Activated naive CD4-positive, alpha-beta T cell treated with anti-CD3 and anti-CD28 coated beads, Interleukin-2, amount 50 U/mL, for 24 hours (primary cell): ENCODE measurements around the gene STARD13.

ENCODE experiments used
- H3K27ac Mint-ChIP-seq: one replicate; pipeline ENCODE4 v1.8.0; 2021; ENCODE audit warnings: mild to moderate bottlenecking, mixed read lengths
- H3K27me3 Mint-ChIP-seq: one replicate; pipeline ENCODE4 v1.8.0; 2021; ENCODE audit warnings: mixed read lengths
- H3K36me3 Mint-ChIP-seq: one replicate; pipeline ENCODE4 v1.8.0; 2021; ENCODE audit warnings: mixed read lengths
- H3K4me1 Mint-ChIP-seq: one replicate; pipeline ENCODE4 v1.8.0; 2021; ENCODE audit warnings: mixed read lengths
- H3K4me3 Mint-ChIP-seq: one replicate; pipeline ENCODE4 v1.8.0; 2021; ENCODE audit warnings: mild to moderate bottlenecking, mixed read lengths
- H3K9me3 Mint-ChIP-seq: one replicate; pipeline ENCODE4 v1.8.0; 2021; ENCODE audit warnings: mixed read lengths

Gene STARD13

DNA sequence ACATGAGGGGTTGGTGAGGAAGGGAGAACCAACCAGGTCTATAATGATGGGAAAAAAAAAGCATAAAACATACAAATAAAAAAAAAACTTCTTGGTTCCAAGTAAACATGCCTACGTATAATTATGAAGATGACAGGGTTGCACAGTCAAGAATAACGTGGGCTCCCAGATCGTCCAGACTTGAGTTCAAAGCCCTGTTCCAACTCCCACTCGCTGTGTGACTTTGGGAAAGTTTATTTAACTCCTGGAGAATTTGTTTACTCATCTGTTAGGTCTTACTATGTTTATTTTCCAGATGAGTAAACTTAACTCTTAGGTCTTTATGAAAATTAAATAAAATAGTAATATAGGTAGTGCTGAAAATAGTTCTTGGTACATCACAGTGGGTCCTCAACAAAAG is 13.8 kb downstream of the STARD13 start:
- Mint-ChIP-seq H3K4me3 (no peak overlapping the region), H3K27me3 (peaks cover 2% of the 10 kb centered on the region), H3K27ac (no peak overlapping the region), H3K4me1 (no peaks in the 10 kb centered on the region), H3K36me3 (no peaks in the 10 kb centered on the region), H3K9me3 (no peaks in the 10 kb centered on the region)

DNA sequence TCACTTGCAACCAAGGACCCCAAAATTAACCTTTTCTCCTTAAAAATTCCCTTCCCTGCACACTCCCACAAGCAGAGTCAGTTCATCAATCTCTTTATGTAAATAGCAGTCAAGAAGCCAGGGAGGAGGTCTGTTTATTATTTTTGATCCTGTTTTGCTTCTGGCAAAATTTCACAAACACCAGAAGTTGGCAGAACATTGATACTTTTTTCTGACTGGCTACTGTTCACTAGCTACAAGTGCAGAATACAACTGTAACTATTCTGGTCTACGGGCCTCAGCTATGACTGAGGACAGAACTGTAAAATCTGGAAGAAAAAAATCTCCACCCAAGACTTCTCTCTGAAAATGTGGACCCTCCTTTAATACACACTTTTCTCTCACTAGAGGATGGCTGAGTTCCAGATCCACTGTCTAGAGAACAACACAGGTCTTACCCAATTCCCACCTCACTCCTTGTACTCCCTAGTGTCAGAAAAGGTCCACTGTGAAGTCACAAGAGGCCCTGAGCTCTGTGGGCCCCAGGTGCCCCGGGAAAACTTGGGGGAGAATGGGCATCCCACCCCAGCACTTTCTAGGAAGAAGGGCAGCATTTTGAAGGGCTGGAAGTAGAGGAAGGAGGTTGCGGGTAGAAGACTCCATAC is 14.5 kb downstream of the STARD13 start:
- Mint-ChIP-seq H3K27me3 (peaks cover 2% of the 10 kb centered on the region), H3K27ac (no peak overlapping the region), H3K9me3 (no peaks in the 10 kb centered on the region), H3K4me1 (no peaks in the 10 kb centered on the region), H3K4me3 (no peak overlapping the region), H3K36me3 (no peaks in the 10 kb centered on the region)

DNA sequence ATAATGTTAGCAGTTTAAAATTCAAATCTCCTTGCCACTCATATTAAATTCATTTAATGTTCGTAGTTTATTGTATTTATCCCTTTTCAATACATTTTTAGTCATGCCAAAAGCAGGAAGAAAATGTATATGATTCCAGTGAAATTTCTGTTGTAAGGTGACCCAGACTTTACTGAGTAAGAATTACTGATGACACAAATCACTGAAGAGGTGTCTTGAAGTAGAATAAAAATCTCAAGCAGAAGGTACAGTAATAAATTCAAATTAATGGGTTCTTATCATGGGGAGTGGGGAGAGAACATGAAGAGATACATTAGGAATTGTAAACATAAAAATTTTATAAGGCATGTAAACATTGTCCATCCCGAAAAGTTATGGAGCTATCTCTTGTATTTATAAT is 19.9 kb downstream of the STARD13 start:
- H3K4me3 Mint-ChIP-seq, result no peak overlapping the region
- no peaks in the 10 kb centered on the region for H3K27me3 Mint-ChIP-seq
- no peaks in the 10 kb centered on the region for H3K36me3 Mint-ChIP-seq
- H3K4me1 Mint-ChIP-seq, result no peaks in the 10 kb centered on the region
- H3K27ac Mint-ChIP-seq, result no peak overlapping the region
- no peaks in the 10 kb centered on the region for H3K9me3 Mint-ChIP-seq

DNA sequence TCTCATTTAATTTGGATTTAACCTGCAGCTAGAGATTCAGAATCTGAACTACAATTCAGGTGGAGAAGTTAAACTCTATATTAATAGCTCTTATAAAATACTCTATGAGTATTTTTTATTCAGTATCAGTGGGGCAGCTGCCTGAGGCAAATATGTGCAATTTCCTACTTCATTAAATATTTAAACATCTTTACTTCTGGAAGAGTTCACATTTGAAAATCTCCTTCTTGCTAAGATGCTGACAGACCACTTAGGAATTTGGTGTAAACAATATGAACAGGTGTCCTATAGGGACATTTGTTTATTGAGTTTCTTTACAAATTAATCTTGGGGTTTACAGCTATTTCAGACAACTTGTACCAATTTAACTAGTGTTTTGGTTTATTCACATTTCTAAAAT is 20.4 kb downstream of the STARD13 start:
- no peaks in the 10 kb centered on the region for H3K27me3 Mint-ChIP-seq
- no peaks in the 10 kb centered on the region for H3K4me1 Mint-ChIP-seq
- no peak overlapping the region for H3K4me3 Mint-ChIP-seq
- no peaks in the 10 kb centered on the region for H3K36me3 Mint-ChIP-seq
- no peaks in the 10 kb centered on the region for H3K9me3 Mint-ChIP-seq
- no peak overlapping the region for H3K27ac Mint-ChIP-seq

DNA sequence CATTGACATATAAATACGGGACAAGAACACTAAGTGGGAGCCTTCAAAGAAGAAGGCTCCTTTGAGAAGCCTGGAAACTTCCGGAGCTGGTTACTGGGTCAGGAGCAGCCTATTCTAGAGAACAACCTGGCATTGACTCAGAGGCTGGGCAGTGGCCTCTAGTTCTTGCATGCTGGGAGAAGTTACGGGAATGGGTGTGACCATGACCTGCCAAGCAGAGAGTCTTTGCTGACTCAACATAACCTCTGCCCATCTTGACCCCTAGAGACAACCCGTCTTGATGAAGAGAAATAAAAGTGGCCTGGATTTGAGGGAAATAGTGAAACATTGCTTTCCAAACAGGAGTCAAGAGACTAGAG is 21.0 kb downstream of the STARD13 start:
- H3K9me3 Mint-ChIP-seq, result no peaks in the 10 kb centered on the region
- no peak overlapping the region for H3K4me3 Mint-ChIP-seq
- no peaks in the 10 kb centered on the region for H3K36me3 Mint-ChIP-seq
- no peak overlapping the region for H3K27ac Mint-ChIP-seq
- H3K27me3 Mint-ChIP-seq, result no peaks in the 10 kb centered on the region
- no peaks in the 10 kb centered on the region for H3K4me1 Mint-ChIP-seq

DNA sequence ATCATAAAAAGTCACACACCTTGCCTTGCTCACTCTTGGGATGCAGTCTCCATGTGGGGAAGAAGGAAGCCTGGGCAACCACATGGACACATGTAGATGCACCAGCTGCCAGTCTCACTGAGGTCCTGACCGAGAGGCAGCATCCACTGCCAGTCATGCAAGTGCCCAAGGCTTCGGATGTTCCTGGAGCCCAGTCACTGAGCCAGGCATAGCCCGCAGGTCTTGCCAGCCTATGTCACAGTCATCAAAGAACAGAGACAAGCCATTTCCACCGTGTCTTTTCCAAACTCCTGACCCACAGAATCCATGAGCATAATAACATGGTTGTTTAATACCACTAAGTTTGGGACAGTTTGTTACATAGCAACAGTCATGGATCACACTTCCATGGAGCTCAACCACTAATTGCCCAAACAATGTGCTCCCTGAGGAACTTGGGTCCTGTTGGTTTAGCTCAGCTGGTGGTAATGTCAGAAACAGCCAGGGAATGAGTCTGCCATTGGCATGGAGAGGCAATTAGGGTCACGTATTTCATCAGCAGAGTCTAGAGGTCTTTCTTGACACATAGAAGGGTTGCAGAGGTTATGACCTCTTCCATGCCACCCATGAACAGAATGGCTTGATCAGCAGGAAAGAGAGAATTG is 21.5 kb downstream of the STARD13 start:
- Mint-ChIP-seq H3K4me1 (no peaks in the 10 kb centered on the region), H3K36me3 (no peaks in the 10 kb centered on the region), H3K9me3 (no peaks in the 10 kb centered on the region), H3K4me3 (no peak overlapping the region), H3K27me3 (no peaks in the 10 kb centered on the region), H3K27ac (no peak overlapping the region)

DNA sequence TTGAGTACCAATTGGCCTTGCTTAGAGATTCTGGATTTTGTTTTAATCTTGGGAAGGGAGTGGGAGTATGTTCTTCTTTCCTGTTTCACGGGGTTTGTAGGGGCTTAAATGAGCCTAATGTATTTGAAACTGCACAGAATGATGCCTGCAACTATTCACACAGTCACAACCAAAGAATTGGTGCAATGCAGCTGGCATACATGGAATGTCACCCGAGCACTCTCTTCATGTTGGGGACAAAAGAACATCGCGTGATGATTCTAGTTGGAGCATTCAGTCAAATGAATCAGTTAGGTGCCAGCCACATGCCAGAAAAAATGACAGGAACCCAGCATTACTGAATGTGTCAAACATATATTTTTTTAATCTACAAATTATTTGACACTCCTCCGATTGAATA is 22.1 kb downstream of the STARD13 start:
- H3K36me3 Mint-ChIP-seq, result no peaks in the 10 kb centered on the region
- no peaks in the 10 kb centered on the region for H3K9me3 Mint-ChIP-seq
- no peaks in the 10 kb centered on the region for H3K27me3 Mint-ChIP-seq
- H3K4me1 Mint-ChIP-seq, result no peaks in the 10 kb centered on the region
- H3K27ac Mint-ChIP-seq, result no peak overlapping the region
- H3K4me3 Mint-ChIP-seq, result no peak overlapping the region

DNA sequence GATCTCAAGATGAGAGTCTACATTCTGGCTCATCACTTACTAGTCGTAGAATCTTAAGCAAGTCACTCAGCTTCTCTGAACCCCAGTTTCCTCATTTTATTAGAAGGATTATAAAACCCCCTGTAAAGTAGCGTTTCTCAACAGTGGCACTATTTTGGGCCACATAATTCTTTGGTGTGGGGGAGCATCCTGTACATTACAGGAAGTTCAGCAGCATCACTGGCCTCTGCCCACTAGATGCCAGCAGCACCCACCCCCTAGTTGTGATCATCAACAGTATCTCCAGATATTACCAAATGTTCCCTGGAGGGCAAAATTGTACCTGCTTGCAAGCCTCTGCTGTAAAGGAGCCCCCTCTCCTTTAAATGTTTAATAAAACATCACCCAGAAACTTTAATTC is 22.6 kb downstream of the STARD13 start:
- H3K36me3 Mint-ChIP-seq, result no peaks in the 10 kb centered on the region
- H3K27me3 Mint-ChIP-seq, result no peaks in the 10 kb centered on the region
- H3K4me1 Mint-ChIP-seq, result no peaks in the 10 kb centered on the region
- H3K9me3 Mint-ChIP-seq, result no peaks in the 10 kb centered on the region
- no peak overlapping the region for H3K4me3 Mint-ChIP-seq
- no peak overlapping the region for H3K27ac Mint-ChIP-seq

DNA sequence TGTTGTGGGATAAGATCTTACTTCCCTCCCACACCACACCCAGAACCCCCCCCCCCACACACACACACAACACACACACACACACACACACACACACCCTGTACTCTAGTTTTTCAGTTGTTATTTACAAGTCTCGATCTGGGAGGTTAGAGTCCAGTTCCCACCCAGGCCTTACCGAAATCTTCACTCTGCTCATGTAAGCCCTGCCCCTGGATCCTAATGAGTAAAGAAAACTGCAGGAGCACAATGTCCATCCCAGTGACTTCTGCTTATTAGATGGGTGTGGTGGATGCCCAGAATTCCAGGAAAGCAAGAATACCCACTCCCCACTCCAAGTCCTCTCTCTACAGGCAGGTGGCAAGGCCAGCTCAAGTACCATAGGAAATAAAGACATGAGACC is 23.0 kb downstream of the STARD13 start:
- Mint-ChIP-seq H3K36me3 (no peaks in the 10 kb centered on the region), H3K27me3 (no peaks in the 10 kb centered on the region), H3K4me1 (no peaks in the 10 kb centered on the region), H3K27ac (no peak overlapping the region), H3K4me3 (no peak overlapping the region), H3K9me3 (no peaks in the 10 kb centered on the region)

DNA sequence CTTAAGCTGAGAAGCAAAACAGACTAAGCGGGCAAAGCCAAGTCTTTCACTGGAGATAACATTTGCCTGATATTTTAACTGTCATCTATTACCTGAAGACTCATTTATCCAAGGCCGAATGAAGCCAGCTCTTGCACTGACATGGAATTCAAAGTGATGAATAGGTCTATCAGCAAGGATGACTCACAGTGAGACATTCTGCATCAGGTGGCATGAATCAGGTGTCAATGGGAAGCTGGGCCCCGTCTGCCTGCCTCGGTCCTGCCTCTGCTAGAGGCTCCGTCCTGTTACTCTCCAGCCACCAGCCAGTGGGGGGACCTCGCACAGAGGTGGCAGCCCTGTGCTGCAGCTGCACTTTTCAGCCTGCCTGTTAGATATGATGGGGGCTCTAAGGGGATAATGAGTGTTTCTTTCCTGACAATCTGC is 23.5 kb downstream of the STARD13 start:
- Mint-ChIP-seq H3K27ac (no peak overlapping the region), H3K27me3 (no peaks in the 10 kb centered on the region), H3K36me3 (no peaks in the 10 kb centered on the region), H3K9me3 (no peaks in the 10 kb centered on the region), H3K4me1 (no peaks in the 10 kb centered on the region), H3K4me3 (no peak overlapping the region)

DNA sequence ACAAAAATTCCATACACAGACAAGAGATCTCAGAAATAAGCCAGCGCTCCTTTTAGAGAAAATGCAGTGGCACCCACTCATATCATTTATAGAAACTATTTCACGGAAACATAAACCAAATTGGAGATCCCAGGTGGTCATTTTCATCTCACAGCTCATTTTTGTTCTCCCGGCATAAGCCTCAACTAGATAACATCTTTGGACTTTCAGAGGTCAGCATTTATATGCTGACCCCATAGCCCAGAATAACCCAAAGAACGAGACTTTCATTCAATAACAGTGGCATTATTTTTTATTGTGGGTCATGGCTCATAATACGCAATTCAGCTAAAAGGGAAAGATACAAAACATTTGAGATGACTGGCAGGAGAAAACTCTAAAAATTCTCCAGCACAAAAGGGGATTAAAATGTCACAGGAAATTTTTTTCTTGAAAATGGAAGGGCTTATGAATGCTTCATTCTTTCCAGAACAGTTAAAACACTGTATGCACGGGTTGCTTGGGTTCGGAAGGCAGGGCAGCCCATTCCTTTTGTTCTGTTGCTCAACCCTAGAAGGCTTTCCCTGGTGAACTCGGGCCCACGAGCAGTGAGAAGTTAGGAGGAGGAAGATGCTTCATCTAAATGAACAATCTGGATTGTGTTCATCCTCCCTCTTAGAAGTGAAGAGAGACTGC is 24.0 kb downstream of the STARD13 start:
- H3K9me3 Mint-ChIP-seq, result no peaks in the 10 kb centered on the region
- H3K4me1 Mint-ChIP-seq, result no peaks in the 10 kb centered on the region
- no peak overlapping the region for H3K27ac Mint-ChIP-seq
- H3K36me3 Mint-ChIP-seq, result no peaks in the 10 kb centered on the region
- no peaks in the 10 kb centered on the region for H3K27me3 Mint-ChIP-seq
- no peak overlapping the region for H3K4me3 Mint-ChIP-seq

DNA sequence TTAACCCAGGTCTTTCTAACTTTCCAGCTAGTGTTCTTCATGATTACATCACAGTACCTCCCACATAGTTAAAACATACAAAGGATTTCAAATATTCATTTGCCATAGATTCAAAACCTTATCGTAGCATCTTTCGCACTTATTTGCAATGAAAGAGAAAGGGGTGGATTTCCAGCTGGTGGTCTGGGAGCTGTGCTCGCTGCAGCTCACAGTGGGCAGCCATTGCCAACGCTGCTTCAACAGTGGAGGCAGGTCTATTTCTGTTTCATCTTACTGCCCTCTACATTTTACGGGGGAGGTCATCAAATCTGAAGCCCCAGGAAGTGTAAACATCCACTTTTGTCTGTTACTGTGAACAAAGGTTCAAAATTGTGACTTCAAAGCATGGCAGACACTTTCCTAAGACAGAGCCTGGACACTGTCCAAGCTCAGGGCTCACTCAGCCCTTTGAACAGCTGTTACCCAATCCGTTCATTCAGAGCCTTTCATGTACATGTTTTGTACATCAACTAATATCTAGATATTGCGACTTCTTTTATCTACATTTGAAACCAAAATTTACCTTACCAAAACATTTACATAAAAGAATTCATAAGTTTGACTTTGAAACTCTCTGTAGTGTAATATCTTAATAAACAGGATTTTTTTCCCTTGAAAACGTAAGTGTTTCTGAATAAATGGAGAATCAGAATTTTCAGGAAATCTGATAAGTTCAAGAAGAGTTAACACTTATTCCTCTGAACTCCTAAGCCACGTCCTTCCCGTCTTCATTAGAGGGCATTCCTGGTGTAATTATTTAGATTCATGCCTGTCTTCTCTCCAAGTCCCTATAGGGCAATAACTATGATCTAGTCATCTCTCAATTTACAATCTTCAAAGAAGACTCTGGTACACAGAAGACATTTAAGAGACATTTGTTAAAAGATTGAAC is 25.1 kb downstream of the STARD13 start:
- Mint-ChIP-seq H3K9me3 (no peaks in the 10 kb centered on the region), H3K36me3 (no peaks in the 10 kb centered on the region), H3K27ac (no peak overlapping the region), H3K4me3 (no peak overlapping the region), H3K27me3 (no peaks in the 10 kb centered on the region), H3K4me1 (no peaks in the 10 kb centered on the region)

DNA sequence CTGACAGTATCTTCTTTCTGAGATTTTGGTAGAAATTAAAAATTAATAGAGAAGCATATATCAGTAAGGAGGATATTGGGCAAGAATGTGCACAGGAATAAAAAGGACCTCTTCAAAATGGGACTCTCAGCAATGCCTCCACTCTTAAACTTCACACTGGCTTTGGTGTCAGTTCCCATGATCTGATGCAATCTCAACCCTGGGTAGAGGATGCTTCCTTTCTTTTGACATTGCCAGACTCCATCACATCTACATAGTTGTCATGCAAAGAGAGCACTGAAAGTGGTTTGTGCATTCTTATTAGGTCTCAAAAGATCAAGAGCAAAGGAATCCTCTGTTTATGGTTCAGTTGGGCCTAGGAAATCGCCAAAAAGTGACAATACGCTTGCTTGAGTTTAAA is 26.3 kb downstream of the STARD13 start:
- Mint-ChIP-seq H3K36me3 (no peaks in the 10 kb centered on the region), H3K4me3 (no peak overlapping the region), H3K27ac (no peak overlapping the region)

DNA sequence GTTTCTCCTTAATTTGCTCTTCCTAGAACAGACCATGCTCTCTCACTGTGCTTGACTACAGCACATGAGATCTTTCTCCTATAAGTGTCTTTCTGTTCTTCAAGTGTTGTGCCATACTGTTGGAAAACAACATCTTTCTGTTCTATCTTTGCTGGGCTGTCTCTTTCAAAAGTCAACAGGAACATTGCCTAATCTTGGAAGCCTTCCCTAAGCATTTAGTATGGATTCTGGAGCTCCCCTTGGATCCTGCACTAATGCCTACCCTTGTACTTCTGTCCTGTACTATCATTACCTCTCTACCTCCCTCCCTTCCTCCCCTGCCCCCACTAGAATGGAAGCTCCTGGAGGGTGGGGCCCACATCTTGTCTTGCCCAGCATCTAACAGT is 26.8 kb downstream of the STARD13 start:
- Mint-ChIP-seq H3K36me3 (no peaks in the 10 kb centered on the region), H3K4me1 (no peaks in the 10 kb centered on the region), H3K27me3 (no peaks in the 10 kb centered on the region), H3K9me3 (no peaks in the 10 kb centered on the region), H3K27ac (no peak overlapping the region), H3K4me3 (no peak overlapping the region)

More for the DNA sequence above, 26.3 kb downstream of the STARD13 start:
- Mint-ChIP-seq H3K4me1 (no peaks in the 10 kb centered on the region), H3K27me3 (no peaks in the 10 kb centered on the region), H3K9me3 (no peaks in the 10 kb centered on the region)

DNA sequence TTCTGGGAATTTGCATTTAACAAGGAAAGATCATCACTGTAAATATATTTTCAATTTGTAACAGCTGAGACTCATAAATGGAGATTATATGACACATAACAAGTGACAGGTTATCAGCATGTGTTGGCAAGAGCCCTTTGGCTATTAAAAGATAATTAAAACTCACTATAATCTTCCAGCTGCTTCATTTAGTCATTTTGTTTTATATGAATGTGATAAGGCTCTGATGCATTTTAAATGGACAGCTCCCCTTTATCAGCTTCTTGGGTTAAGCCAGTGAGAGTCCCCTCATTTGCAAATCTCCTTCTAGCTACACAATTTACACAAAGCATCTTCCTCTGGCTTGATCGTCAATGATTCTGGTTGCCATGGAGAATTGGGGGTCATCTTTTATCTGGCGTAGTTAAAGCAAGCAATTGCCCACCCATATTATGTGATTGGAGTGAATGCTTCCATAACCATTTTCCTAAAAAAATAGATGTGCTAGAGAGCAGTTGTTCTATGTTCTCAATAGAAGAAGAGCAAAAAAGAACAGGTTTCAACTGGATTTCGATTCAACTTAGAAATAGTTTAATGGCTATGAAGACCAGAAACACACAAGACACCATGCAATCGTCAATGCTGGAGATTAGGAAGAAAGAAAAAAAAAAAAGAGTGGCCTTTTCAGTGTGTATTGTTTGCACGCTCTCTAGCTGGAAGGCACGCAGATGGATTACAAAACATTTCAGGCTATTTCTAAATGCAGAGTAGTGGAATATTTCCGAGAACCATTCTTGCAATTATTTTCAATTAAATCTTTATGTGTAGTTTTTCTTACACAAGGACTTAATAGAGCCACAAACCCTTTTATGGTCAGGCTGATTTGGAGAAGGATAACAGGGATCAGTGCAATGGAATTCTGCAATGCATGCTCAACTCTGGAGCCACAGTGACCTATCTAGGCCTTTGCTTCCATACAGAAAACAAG is 27.4 kb downstream of the STARD13 start:
- Mint-ChIP-seq H3K4me3 (no peak overlapping the region), H3K4me1 (no peaks in the 10 kb centered on the region), H3K27me3 (no peaks in the 10 kb centered on the region), H3K36me3 (no peaks in the 10 kb centered on the region), H3K27ac (no peak overlapping the region), H3K9me3 (no peaks in the 10 kb centered on the region)
